ENCODE measurements around the gene ADCY1. TPM values are rescaled to one million over a fixed set of nuclear protein-coding genes. Genes with fewer than 3 reads are reported as not detected.
A peak's percentile ranks its signal among the peaks of the same experiment; 100 is the strongest.

Gene ADCY1
- total RNA-seq, 1 donor from 2014 or later: 9.4 TPM

- Mint-ChIP-seq H3K4me1 (ENCODE audit: low read depth) (peaks cover 3% of the 10 kb centered on the region), H3K27me3 (ENCODE audit: low read depth) (peaks cover 1% of the 10 kb centered on the region), H3K36me3 (ENCODE audit: low read depth) (no peaks in the 10 kb centered on the region), H3K9me3 (no peaks in the 10 kb centered on the region), H3K27ac (no peak overlapping the region), H3K4me3 (ENCODE audit: low read depth) (no peak overlapping the region)
- peak; percentile 4 for DNase-seq (ENCODE audit: low spot score)
- intact Hi-C loops (cut with micrococcal nuclease): no loop called here
These were observed 27.8 kb downstream of the ADCY1 start for GRCh38 chr7:45601816-45602540.

DNA sequence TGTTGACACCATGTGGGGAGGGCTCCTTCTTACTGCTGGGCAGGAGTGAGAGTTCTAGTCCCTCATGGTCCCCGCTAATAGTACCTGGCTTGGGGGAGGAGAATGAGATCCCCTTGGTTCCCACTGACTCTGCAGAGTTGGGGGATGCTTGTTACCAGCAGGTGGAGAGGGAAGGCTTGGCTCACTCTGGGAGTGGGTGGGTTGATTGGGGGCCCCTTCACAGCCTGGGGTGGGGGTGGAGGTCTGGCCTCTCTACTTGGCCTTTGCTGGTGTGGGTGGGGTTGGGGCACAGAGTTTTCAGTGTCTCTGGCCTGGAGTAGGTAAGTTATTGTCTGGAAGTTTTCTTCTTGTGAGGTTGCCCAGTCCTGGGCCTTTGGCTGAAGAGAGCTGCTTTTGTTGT is 31.9 kb downstream of the ADCY1 start:
- H3K27ac Mint-ChIP-seq: no peak overlapping the region
- peaks cover 3% of the 10 kb centered on the region for H3K4me1 Mint-ChIP-seq (ENCODE audit: low read depth)
- no peak overlapping the region for H3K4me3 Mint-ChIP-seq (ENCODE audit: low read depth)
- H3K9me3 Mint-ChIP-seq: no peaks in the 10 kb centered on the region
- peaks cover 1% of the 10 kb centered on the region for H3K27me3 Mint-ChIP-seq (ENCODE audit: low read depth)
- H3K36me3 Mint-ChIP-seq (ENCODE audit: low read depth): no peaks in the 10 kb centered on the region
- intact Hi-C loops (cut with micrococcal nuclease): no loop called here
- DNase-seq (ENCODE audit: low spot score): no peak

GRCh38 chr7:45606931-45607330 is 32.8 kb downstream of the ADCY1 start:
- H3K4me3 Mint-ChIP-seq (ENCODE audit: low read depth): no peak overlapping the region
- no peak for DNase-seq (ENCODE audit: low spot score)

GRCh38 chr7:45609180-45609579 is 35.0 kb downstream of the ADCY1 start:
- intact Hi-C loops (cut with micrococcal nuclease): no loop called here
- H3K36me3 Mint-ChIP-seq (ENCODE audit: low read depth): no peaks in the 10 kb centered on the region
- peaks cover 3% of the 10 kb centered on the region for H3K4me1 Mint-ChIP-seq (ENCODE audit: low read depth)
- H3K4me3 Mint-ChIP-seq (ENCODE audit: low read depth): no peak overlapping the region
- H3K27me3 Mint-ChIP-seq (ENCODE audit: low read depth): peaks cover 1% of the 10 kb centered on the region
- no peak for DNase-seq (ENCODE audit: low spot score)
- peaks cover 4% of the 10 kb centered on the region for H3K9me3 Mint-ChIP-seq
- no peak overlapping the region for H3K27ac Mint-ChIP-seq

More at GRCh38 chr7:45606931-45607330, 32.8 kb downstream of the ADCY1 start:
- intact Hi-C loops (cut with micrococcal nuclease): no loop called here
- Mint-ChIP-seq H3K27me3 (ENCODE audit: low read depth) (peaks cover 1% of the 10 kb centered on the region), H3K9me3 (no peaks in the 10 kb centered on the region), H3K36me3 (ENCODE audit: low read depth) (no peaks in the 10 kb centered on the region), H3K27ac (no peak overlapping the region), H3K4me1 (ENCODE audit: low read depth) (peaks cover 3% of the 10 kb centered on the region)

- Mint-ChIP-seq H3K36me3 (ENCODE audit: low read depth) (no peaks in the 10 kb centered on the region), H3K4me3 (ENCODE audit: low read depth) (no peak overlapping the region), H3K4me1 (ENCODE audit: low read depth) (peaks cover 3% of the 10 kb centered on the region), H3K27ac (no peak overlapping the region), H3K9me3 (peaks cover 4% of the 10 kb centered on the region), H3K27me3 (ENCODE audit: low read depth) (peaks cover 1% of the 10 kb centered on the region)
- intact Hi-C loops (cut with micrococcal nuclease): no loop called here
- DNase-seq (ENCODE audit: low spot score): no peak
These were observed 35.9 kb downstream of the ADCY1 start for GRCh38 chr7:45610019-45610418.

DNA sequence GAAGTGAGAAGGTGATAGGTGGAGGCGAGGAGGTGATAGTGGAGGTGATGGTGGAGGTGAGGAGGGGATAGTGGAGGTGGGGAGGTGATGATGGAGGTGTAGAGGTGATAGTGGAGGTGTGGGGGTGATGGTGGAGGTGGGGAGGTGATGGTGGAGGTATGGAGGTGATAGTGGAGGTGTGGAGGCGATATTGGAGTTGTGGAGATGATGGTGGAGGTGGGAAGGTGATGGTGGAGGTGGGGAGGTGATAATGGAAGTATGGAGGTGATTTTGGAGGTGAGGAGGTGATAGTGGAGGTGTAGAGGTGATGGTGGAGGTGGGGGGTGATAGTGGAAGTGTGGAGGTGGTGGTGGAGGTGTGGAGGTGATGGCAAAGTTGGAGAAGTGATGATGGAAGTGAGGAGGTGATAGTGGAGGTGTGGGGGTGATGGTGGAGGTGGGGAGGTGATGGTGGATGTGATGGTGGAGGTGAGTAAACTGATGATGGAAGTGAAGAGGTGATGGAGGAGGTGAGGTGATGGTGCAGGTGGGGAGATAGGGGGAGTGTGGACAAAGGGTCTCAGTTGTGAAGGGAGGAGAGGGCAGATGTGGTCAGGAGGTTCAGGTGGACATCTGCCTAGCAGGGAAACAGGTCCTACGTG is 36.6 kb downstream of the ADCY1 start:
- H3K27me3 Mint-ChIP-seq (ENCODE audit: low read depth): no peaks in the 10 kb centered on the region
- no peak overlapping the region for H3K4me3 Mint-ChIP-seq (ENCODE audit: low read depth)
- intact Hi-C loops (cut with micrococcal nuclease): no loop called here
- H3K27ac Mint-ChIP-seq: no peak overlapping the region
- no peaks in the 10 kb centered on the region for H3K36me3 Mint-ChIP-seq (ENCODE audit: low read depth)
- H3K9me3 Mint-ChIP-seq: peaks cover 9% of the 10 kb centered on the region
- H3K4me1 Mint-ChIP-seq (ENCODE audit: low read depth): peaks cover 3% of the 10 kb centered on the region
- DNase-seq (ENCODE audit: low spot score): no peak

- Mint-ChIP-seq H3K36me3 (ENCODE audit: low read depth) (no peaks in the 10 kb centered on the region), H3K4me3 (ENCODE audit: low read depth) (no peak overlapping the region), H3K4me1 (ENCODE audit: low read depth) (no peaks in the 10 kb centered on the region), H3K9me3 (peaks cover 24% of the 10 kb centered on the region), H3K27me3 (ENCODE audit: low read depth) (no peaks in the 10 kb centered on the region), H3K27ac (no peak overlapping the region)
- no peak for DNase-seq (ENCODE audit: low spot score)
- intact Hi-C loops (cut with micrococcal nuclease): no loop called here
These were observed 43.0 kb downstream of the ADCY1 start for GRCh38 chr7:45617166-45617565.

- Mint-ChIP-seq H3K36me3 (ENCODE audit: low read depth) (no peaks in the 10 kb centered on the region), H3K27ac (no peak overlapping the region), H3K27me3 (ENCODE audit: low read depth) (no peaks in the 10 kb centered on the region), H3K4me3 (ENCODE audit: low read depth) (no peak overlapping the region), H3K9me3 (peaks cover 4% of the 10 kb centered on the region), H3K4me1 (ENCODE audit: low read depth) (no peaks in the 10 kb centered on the region)
- intact Hi-C loops (cut with micrococcal nuclease): no loop called here
- no peak for DNase-seq (ENCODE audit: low spot score)
These were observed 47.9 kb downstream of the ADCY1 start for GRCh38 chr7:45622058-45622457.

DNA sequence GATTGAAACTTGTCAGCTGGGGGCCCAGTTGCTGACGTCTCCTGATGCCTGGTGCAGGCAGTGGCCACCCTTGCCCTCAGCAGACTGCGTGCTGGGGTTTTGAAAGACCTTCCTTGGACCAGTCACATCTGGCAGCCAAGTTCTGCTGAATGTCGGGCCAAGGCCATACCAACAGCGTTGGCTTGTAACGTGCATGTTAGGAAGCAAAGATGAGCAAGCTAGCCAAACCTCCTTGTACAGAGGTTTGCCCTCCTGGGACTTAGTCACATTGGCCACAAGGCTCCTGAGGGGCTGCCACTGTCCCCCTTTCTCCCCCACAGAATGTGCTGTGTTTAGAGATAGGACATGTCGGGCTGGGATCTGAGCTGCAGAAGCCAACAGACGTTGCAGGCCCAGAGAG is 49.0 kb downstream of the ADCY1 start:
- intact Hi-C loops (cut with micrococcal nuclease): no loop called here
- peaks cover 4% of the 10 kb centered on the region for H3K9me3 Mint-ChIP-seq
- H3K27ac Mint-ChIP-seq: no peak overlapping the region
- H3K27me3 Mint-ChIP-seq (ENCODE audit: low read depth): no peaks in the 10 kb centered on the region
- no peaks in the 10 kb centered on the region for H3K36me3 Mint-ChIP-seq (ENCODE audit: low read depth)
- no peak for DNase-seq (ENCODE audit: low spot score)
- no peaks in the 10 kb centered on the region for H3K4me1 Mint-ChIP-seq (ENCODE audit: low read depth)
- H3K4me3 Mint-ChIP-seq (ENCODE audit: low read depth): no peak overlapping the region

- H3K4me3 Mint-ChIP-seq (ENCODE audit: low read depth): no peak overlapping the region
- H3K4me1 Mint-ChIP-seq (ENCODE audit: low read depth): no peaks in the 10 kb centered on the region
- no peak overlapping the region for H3K27ac Mint-ChIP-seq
- H3K9me3 Mint-ChIP-seq: peaks cover 4% of the 10 kb centered on the region
- H3K27me3 Mint-ChIP-seq (ENCODE audit: low read depth): no peaks in the 10 kb centered on the region
- DNase-seq (ENCODE audit: low spot score): no peak
- H3K36me3 Mint-ChIP-seq (ENCODE audit: low read depth): no peaks in the 10 kb centered on the region
- intact Hi-C loops (cut with micrococcal nuclease): no loop called here
These were observed 49.7 kb downstream of the ADCY1 start for GRCh38 chr7:45623740-45624391.

DNA sequence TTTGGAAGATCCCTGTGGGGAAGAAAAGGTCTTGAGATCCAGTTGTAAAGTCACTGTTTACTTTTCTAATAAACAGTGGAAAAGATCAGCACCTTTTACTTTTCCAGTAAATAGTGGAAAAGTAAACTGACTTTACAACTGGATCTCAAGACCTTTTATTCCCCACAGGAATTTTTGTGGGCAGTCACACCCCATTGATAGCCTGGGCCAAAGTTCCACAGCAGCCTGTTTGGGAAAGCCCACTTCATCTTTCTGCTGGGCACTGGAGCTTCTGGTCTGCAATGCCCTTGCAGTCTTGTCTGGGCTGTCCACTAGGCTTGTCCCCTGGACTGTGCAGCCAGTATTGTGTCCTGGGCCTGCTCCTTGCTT is 50.2 kb downstream of the ADCY1 start:
- H3K4me1 Mint-ChIP-seq (ENCODE audit: low read depth): no peaks in the 10 kb centered on the region
- intact Hi-C loops (cut with micrococcal nuclease): no loop called here
- no peak for DNase-seq (ENCODE audit: low spot score)
- H3K36me3 Mint-ChIP-seq (ENCODE audit: low read depth): no peaks in the 10 kb centered on the region
- no peak overlapping the region for H3K4me3 Mint-ChIP-seq (ENCODE audit: low read depth)
- no peaks in the 10 kb centered on the region for H3K27me3 Mint-ChIP-seq (ENCODE audit: low read depth)
- H3K27ac Mint-ChIP-seq: no peak overlapping the region
- H3K9me3 Mint-ChIP-seq: peaks cover 4% of the 10 kb centered on the region

GRCh38 chr7:45625067-45625466 is 50.9 kb downstream of the ADCY1 start:
- H3K27ac Mint-ChIP-seq: no peak overlapping the region
- no peak overlapping the region for H3K4me3 Mint-ChIP-seq (ENCODE audit: low read depth)
- no peaks in the 10 kb centered on the region for H3K36me3 Mint-ChIP-seq (ENCODE audit: low read depth)
- H3K27me3 Mint-ChIP-seq (ENCODE audit: low read depth): no peaks in the 10 kb centered on the region
- H3K4me1 Mint-ChIP-seq (ENCODE audit: low read depth): no peaks in the 10 kb centered on the region
- intact Hi-C loops (cut with micrococcal nuclease): no loop called here
- peaks cover 3% of the 10 kb centered on the region for H3K9me3 Mint-ChIP-seq
- no peak for DNase-seq (ENCODE audit: low spot score)

DNA sequence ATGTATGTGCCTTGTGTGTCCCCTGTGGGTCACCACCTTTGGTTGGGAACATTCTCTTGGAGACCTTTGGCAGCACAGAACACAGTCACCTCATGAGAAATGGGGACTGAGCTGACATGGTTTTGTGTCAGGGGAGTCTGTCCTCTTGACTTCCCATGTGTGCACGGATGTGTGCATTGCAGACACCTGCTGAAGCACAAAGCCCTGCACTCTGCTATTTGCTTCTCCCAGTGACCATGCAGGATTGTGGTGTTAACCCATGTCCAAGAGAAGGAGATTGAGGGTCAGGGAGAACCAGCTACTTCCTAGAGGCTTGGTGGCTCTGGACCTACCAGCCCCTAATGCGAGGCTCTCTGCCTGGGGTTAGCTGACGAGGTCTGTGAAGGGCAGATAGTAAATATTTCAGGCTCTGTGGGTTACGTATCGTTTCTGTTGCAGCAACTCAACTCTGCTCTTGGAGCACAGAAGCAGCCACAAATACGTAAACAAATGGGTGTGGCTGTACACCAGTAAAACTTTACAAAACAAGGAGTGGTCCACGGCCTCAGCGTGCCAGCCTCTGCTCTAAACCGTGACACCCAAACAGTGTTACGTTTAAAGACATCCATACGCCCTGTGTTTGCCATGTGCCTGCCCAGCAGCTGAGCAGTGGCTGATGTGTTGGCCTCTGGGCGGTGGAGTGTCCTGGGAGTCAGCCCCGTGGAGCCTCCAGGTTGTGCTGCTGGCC is 51.7 kb downstream of the ADCY1 start:
- Mint-ChIP-seq H3K9me3 (no peaks in the 10 kb centered on the region), H3K4me1 (ENCODE audit: low read depth) (no peaks in the 10 kb centered on the region), H3K27me3 (ENCODE audit: low read depth) (no peaks in the 10 kb centered on the region), H3K36me3 (ENCODE audit: low read depth) (no peaks in the 10 kb centered on the region), H3K27ac (no peak overlapping the region), H3K4me3 (ENCODE audit: low read depth) (no peak overlapping the region)
- intact Hi-C loops (cut with micrococcal nuclease): no loop called here
- DNase-seq (ENCODE audit: low spot score): no peak

Measured in activated T-helper 2 cell treated with anti-CD3 and anti-CD28 coated beads, Interferon-gamma antibody, Interleukin-2, Interleukin-4, amounts not matched to agents 10 μg/mL and 5 μg/mL and 100 μg/mL, durations not matched to agents 14 hours and 24 hours and 36 hours (primary cell).